GM10266 (cell line): ENCODE data around the gene TRUB1.

Source experiments
- DNase-seq: peaks from one replicate; pipeline ENCODE4 v3.0.0; 2012; ENCODE audit errors: extremely low spot score
- TF ChIP-seq, protein P1 (sequence below): IDR thresholded peaks from 2 replicates; pipeline ENCODE4 v1.5.1; 2012; ENCODE audit warnings: mild to moderate bottlenecking, low read depth; ENCODE audit not compliant: control insufficient read depth, insufficient read depth; ENCODE audit errors: missing control alignments

TRUB1 gene

DNA sequence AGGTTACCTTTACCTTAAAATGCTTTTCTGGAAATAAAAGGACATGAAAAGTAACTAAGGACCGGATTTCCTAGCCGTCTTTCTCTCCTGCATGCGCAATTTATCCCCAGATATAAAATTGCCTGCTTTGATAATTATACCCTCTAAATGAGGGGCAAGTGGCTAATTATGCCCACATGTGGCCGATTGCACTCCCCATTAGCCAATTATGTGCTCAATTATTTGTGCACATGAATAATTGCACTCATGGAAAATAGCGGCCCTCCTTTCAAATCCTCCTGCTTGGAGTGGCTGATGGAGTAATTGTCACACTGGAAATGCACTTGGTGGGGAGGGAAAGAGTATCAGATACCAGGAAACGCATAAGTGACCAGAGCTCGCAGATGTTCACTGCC is 88.7 kb downstream of the TRUB1 start:
- DNase-seq: no peak
- TF ChIP-seq, protein P1, sequence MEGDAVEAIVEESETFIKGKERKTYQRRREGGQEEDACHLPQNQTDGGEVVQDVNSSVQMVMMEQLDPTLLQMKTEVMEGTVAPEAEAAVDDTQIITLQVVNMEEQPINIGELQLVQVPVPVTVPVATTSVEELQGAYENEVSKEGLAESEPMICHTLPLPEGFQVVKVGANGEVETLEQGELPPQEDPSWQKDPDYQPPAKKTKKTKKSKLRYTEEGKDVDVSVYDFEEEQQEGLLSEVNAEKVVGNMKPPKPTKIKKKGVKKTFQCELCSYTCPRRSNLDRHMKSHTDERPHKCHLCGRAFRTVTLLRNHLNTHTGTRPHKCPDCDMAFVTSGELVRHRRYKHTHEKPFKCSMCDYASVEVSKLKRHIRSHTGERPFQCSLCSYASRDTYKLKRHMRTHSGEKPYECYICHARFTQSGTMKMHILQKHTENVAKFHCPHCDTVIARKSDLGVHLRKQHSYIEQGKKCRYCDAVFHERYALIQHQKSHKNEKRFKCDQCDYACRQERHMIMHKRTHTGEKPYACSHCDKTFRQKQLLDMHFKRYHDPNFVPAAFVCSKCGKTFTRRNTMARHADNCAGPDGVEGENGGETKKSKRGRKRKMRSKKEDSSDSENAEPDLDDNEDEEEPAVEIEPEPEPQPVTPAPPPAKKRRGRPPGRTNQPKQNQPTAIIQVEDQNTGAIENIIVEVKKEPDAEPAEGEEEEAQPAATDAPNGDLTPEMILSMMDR: no peak
